Activated T-cell treated with anti-CD3 and anti-CD28 coated beads for 4 hours (primary cell): Measurements from ENCODE around the gene ZNF138.
"Not testable (repeated sequence)": the region's sequence is repeated elsewhere in the genome, so short reads cannot be mapped to it uniquely, and the experiment has no call there.

ENCODE experiments used
- DNase-seq: peaks from one replicate; pipeline ENCODE4 v3.0.0-alpha.2; 2020

The ZNF138 gene

DNA sequence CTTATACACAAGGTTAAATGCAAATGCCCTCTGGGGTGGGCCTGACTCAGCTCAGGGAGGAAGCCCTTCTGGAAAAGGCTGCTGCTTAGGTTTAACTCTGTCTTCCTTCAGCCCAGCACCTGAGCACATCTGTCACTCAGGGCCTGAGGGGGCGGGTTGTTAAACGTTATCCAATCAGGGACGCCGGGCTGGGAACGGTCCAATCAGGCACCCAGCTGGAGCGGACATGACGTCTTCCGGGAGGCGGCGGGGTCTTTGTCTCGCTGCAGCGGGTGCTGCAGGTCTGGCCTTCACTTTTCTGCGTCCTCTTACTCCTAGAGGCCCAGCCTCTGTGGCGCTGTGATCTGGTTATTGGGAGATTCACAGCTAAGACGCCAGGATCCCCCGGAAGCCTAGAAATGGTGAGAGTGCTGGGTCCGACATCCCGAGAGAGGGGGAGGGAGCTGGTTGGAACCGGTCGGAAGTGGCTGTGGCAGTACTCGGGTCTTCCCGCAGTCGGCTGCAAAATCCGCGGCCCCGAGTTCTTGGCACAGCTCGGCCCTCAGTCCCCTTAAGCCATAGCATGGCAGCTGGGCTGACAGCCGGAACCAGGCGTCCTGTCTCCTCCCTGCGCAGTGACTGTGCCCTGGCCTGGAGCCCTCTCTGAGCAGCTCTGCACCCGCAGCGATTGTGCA is at the start of gene ZNF138:
Gene ZNF138, plus strand, starts transcription at position 258 of the 674 bp plus-strand sequence. Its CDS starts 141 bp downstream, at position 399.
- peak; percentile 93 for DNase-seq

DNA sequence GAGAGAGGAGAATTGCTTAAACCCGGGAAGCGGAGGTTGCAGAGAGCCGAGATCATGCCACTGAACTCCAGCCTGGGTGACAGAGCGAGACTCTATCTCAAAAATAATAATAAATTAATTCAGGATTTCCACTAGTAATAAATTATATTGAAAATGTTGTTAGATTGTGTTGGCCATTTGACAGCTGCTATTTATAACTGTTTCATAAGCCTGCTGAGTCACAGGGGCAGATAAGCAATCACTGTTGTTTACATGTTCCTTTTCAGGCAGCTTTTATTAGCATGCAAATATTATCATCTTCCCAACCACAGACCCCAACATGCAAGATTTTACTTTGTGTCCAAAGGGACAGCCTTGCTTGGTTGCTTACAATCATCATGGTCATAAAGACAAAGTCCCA is 49.5 kb upstream of the ZNF138 start:
- DNase-seq: no peak

GRCh38 chr7:64747802-64748201 is 46.4 kb upstream of the ZNF138 start:
- no peak for DNase-seq

GRCh38 chr7:64753032-64753431 is 41.2 kb upstream of the ZNF138 start:
- no peak for DNase-seq

- DNase-seq: no peak
Observed at GRCh38 chr7:64755865-64756264, 38.4 kb upstream of the ZNF138 start.

- no peak for DNase-seq
Observed at GRCh38 chr7:64758151-64758550, 36.1 kb upstream of the ZNF138 start.

DNA sequence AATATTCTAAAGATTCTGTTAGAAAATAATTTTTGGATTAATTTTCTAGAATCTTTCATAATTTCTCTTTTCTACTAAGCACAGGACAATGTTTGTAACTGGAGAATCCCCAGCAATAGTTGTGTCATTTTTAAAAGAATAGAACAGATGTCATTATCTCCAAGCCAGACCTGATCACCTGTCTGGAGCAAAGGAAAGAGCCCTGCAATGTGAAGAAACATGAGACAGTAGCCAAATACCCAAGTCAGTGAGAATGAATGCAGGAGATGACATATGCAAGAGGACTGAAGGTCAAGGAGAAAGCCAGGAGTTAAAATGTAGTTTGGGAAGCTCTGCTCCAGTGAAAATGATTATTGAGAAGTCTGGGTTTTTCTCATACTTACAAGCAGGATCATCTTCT is 25.4 kb upstream of the ZNF138 start:
- no peak for DNase-seq

DNA sequence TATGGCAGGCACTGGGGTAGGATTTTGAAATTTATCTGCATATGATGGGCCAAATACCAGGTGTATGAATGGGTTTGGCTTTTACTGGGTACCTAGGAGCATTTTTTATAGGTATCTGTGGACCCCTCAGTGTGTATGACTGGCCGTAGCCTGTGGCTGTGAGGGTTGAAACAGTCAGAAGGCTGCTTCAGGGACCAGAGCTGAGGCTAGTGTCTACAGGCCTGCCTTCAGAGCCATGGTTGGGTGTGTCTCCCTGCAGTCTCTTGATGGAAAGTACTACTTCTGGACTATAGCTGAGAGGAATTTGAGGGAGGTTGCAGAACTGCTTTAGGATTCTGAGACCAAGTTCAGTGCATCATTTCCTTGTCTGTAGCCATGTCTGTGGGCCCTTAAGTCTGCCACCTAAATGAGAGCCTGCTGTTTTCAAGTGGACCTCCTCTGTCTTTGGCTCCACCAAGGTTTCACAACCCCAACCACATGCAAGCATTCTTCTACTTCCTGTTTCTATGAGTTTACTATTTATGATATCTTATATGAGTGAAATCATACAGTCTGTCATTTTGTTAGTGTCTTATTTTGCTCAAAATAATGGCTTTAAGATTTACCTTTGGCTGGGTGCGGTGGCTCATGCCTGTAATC is 19.9 kb upstream of the ZNF138 start:
- DNase-seq: no peak

GRCh38 chr7:64775289-64775688 is 18.9 kb upstream of the ZNF138 start:
- DNase-seq: no peak

GRCh38 chr7:64784842-64785241 is 9.4 kb upstream of the ZNF138 start:
- DNase-seq: not testable (repeated sequence)

DNA sequence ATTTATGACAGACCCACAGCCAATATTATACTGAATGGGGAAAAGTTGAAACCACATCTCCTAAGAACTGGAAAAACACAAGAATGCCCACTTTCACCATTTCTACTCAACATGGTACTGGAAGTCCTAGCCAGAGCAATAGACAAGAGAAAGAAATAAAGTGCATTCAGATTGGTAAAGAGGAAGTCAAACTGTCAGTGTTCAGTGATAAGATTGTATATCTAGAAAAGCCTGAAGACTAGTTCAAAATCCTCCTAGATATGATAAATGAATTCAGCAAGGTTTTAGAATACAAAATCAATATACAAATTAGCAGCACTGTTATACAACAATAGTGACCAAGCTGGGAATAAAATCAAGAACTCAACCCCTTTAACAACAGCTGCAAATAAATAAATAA is 6.9 kb upstream of the ZNF138 start:
- DNase-seq: no peak

- DNase-seq: not testable (repeated sequence)
Observed at GRCh38 chr7:64789241-64789640, 5.0 kb upstream of the ZNF138 start.

GRCh38 chr7:64793106-64793755 is 997 bp upstream of the ZNF138 start:
- no peak for DNase-seq

DNA sequence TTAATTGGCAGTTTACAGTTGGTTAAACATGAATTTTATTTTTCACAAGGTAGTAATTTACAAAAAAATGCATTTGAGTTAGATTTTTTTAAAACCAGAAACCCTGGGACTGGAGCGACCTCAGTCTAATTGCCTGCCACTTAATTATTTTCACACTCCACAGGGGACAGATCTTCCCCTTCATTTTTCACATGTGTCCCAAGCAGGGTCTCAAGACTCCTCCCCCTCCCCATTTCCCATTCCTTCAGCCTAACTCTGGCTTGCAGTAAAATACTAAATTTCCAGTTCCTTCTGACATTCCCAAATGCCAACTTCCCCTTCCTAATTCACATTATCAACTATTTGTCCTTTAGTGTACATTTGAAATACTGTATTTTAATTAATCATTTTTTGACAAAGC is 948 bp downstream of the ZNF138 start:
- DNase-seq: no peak

DNA sequence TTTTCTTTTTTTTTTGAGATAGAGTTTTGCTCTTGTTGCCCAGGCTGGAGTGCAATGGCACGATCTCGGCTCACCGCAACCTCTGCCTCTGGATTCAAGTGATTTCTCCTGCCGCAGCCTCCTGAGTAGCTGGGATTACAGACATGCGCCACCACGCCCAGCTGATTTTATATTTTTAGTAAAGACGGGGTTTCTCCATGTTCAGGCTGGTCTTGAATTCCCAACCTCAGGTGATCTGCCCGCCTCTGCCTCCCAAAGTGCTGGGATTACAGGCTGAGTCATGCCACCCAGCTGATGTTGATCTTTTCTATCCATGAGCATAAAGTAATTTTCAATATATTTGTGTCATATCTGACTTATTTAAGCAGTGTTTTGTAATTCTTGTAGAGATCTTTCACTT is 4.9 kb downstream of the ZNF138 start:
- not testable (repeated sequence) for DNase-seq

DNA sequence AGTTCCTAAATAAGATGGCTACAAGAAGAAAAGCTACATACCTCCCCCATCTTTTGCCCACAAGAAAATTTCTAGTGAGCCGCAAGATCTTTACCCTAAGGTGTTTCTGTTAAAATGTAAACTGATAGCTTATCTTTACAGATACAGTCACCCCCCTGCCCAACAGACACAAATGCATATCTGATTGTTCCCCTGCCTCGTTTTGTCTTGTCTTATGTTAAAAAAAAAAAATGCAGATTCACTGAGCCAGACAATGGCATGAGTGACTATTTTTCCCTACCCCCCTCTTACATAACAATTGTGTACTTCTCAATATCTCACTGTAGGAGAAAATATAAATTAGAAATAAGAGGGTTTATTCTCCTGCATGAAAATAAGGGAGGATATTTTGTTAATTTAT is 8.5 kb downstream of the ZNF138 start:
- no peak for DNase-seq

- no peak for DNase-seq
Observed at GRCh38 chr7:64807731-64808365, 13.6 kb downstream of the ZNF138 start.

GRCh38 chr7:64811767-64812166 is 17.5 kb downstream of the ZNF138 start:
- DNase-seq: no peak

DNA sequence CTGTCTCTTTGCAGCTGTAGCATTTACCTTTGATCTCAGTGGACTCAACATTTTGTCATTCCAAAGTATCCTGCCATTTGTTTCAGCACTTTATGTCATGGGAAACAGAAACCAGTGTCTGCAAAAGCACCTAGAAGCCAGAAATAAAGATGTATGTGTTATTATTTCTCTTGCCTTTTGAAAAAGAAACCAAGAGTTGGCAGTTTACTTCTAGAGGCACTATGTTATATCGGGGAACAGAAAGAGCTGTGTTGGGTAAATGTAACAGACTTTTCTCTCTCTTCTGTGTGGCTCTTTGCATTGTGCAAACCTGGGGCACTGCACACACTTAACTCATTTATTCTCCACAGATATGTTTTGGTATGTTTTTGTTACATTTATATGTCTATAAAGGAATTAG is 36.7 kb downstream of the ZNF138 start:
- no peak for DNase-seq

DNA sequence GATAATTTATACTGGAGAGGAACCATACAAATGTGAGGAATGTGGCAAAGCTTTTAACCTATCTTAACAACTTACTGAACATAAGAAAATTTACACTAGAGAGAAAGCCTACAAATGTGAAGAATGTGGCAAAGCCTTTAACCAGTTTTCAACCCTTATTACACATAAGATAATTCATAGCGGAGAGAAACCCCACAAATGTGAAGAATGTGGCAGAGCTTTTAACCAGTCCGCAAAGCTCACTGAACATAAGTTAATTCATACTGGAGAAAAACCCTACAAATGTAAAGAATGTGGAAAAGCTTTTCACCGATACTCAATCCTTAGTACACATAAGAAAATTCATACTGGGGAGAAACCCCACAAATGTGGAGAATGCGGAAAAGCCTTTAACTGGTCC is 37.9 kb downstream of the ZNF138 start:
- DNase-seq: no peak

GRCh38 chr7:64834989-64835388 is 40.8 kb downstream of the ZNF138 start:
- no peak for DNase-seq

GRCh38 chr7:64835856-64836255 is 41.6 kb downstream of the ZNF138 start:
- DNase-seq: not testable (repeated sequence)

DNA sequence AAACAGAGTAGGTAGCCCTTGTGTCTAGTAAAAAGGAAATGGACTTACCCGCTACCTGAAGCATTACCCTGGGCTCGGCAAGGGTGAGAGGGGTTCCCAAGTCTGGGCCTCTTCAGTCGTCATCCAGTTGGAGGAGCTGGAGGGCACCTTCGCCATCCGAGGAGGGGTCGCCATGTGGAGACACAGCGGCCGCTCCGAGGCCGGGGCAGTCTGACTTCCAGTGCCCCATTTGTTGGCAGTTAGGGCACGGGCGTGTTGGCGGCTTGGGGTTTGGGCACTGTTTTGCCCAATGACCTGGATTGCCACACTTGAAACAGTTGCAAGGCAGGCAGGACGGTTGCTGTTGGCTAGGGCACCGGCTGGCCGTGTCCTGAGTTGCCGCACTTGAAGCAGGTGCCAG is 43.8 kb downstream of the ZNF138 start:
- DNase-seq: not testable (repeated sequence)

DNA sequence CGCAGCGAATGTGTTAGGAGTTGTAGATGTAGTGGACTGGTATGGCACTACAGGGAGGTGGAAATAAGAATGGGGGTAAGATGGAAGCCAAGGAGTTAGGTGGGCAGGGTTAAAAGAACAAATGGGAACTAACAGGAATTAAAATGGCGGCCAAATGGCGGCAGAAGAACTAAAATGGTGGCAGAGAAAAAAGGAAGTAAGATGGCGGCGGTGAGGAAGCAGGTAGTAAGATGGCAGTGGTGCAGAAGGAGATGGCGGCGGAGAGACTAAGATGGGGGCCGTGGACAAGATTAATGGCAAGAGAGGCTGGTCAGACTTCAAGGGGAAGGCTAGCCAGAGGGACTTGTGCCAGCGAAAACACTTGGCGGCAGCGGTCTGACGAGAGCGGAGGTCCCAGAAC is 44.5 kb downstream of the ZNF138 start:
- DNase-seq: no peak
